Liver (tissue), 3 donors: ENCODE measurements around the gene PLA2G2F.

ENCODE experiments used
- ATF3 ChIP-seq: IDR thresholded peaks from 2 replicates; pipeline ENCODE4 v1.6.1; 2016; ENCODE audit warnings: antibody characterized with exemption
- CTCF ChIP-seq: fragments of 150-350 bp; IDR thresholded peaks from 2 replicates; pipeline ENCODE4 v1.5.1; 2017; ENCODE audit warnings: improper control_type of control experiment, low read depth, low read length; ENCODE audit not compliant: missing input control
- GABPA ChIP-seq, 2 donors: IDR thresholded peaks in 1 of 2; conservative IDR thresholded peaks in 1 of 2; 2 replicates each; pipeline ENCODE4 v1.6.1; 2016; ENCODE audit warnings: antibody characterized with exemption in 2 of 2, mild to moderate bottlenecking in 1 of 2, moderate library complexity in 1 of 2
- JUND ChIP-seq, 2 donors: IDR thresholded peaks; 2 replicates each; pipeline ENCODE4 v1.6.1; 2016; ENCODE audit warnings: antibody characterized with exemption in 2 of 2
- NR2F2 ChIP-seq: IDR thresholded peaks from 2 replicates; pipeline ENCODE4 v1.6.1; 2016; ENCODE audit warnings: antibody characterized with exemption
- RXRA ChIP-seq, 2 donors: IDR thresholded peaks; 2 replicates each; pipeline ENCODE4 v1.6.1; 2017 to 2018; ENCODE audit warnings: antibody characterized with exemption in 2 of 2, mild to moderate bottlenecking in 1 of 2
- TF ChIP-seq, protein P1 (sequence below): IDR thresholded peaks from 2 replicates; pipeline ENCODE4 v1.6.1; 2016; ENCODE audit warnings: antibody characterized with exemption, mild to moderate bottlenecking
- donor health status: healthy.
- donor health status: healthy.

- no peak for TF ChIP-seq CTCF
- TF ChIP-seq, protein P1, sequence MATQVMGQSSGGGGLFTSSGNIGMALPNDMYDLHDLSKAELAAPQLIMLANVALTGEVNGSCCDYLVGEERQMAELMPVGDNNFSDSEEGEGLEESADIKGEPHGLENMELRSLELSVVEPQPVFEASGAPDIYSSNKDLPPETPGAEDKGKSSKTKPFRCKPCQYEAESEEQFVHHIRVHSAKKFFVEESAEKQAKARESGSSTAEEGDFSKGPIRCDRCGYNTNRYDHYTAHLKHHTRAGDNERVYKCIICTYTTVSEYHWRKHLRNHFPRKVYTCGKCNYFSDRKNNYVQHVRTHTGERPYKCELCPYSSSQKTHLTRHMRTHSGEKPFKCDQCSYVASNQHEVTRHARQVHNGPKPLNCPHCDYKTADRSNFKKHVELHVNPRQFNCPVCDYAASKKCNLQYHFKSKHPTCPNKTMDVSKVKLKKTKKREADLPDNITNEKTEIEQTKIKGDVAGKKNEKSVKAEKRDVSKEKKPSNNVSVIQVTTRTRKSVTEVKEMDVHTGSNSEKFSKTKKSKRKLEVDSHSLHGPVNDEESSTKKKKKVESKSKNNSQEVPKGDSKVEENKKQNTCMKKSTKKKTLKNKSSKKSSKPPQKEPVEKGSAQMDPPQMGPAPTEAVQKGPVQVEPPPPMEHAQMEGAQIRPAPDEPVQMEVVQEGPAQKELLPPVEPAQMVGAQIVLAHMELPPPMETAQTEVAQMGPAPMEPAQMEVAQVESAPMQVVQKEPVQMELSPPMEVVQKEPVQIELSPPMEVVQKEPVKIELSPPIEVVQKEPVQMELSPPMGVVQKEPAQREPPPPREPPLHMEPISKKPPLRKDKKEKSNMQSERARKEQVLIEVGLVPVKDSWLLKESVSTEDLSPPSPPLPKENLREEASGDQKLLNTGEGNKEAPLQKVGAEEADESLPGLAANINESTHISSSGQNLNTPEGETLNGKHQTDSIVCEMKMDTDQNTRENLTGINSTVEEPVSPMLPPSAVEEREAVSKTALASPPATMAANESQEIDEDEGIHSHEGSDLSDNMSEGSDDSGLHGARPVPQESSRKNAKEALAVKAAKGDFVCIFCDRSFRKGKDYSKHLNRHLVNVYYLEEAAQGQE: no peak
- TF ChIP-seq JUND (IDR thresholded peaks at IDR 0.05): no peak
- TF ChIP-seq GABPA (IDR thresholded peaks at IDR 0.05 in 1 of 2, conservative IDR thresholded peaks at IDR 0.05 in 1 of 2): no peak
- TF ChIP-seq RXRA (IDR thresholded peaks at IDR 0.05): no peak
- no peak for TF ChIP-seq NR2F2
- no peak for TF ChIP-seq ATF3
Measured at GRCh38 chr1:20093303-20093702, 45.8 kb upstream of the PLA2G2F start.
